Tibial artery (tissue), 4 donors: ENCODE data around the gene RNF157.

Experiments used
- DNase-seq, 2 donors: peaks; one replicate each; pipeline ENCODE4 v3.0.0-alpha.2; 2019
- H3K27ac ChIP-seq, 2 donors: fragments of 200-600 bp; sonication (generic) in 1 of 2; 1 replicate in 1 of 2; 2 replicates in 1 of 2; pipeline ENCODE4 v1.5.1; 2018 to 2019; ENCODE audit warnings: mild to moderate bottlenecking in 1 of 2
- H3K27me3 ChIP-seq, 2 donors: fragments of 200-600 bp; sonication (generic) in 1 of 2; one replicate each; pipeline versions ENCODE4 v1.5.1 to v1.6.0; 2016 to 2019
- H3K36me3 ChIP-seq, 3 donors: fragments of 200-600 bp; sonication (generic) in 2 of 3; one replicate each; pipeline ENCODE4 v1.5.1; 2016 to 2019; ENCODE audit warnings: mild to moderate bottlenecking in 2 of 3
- H3K4me1 ChIP-seq, 4 donors: fragments of 200-600 bp; sonication (generic) in 2 of 4; 1 replicate in 3 of 4; 2 replicates in 1 of 4; pipeline ENCODE4 v1.5.1; 2016 to 2019
- H3K4me3 ChIP-seq, 2 donors: fragments of 200-600 bp; sonication (generic) in 1 of 2; 1 replicate in 1 of 2; 2 replicates in 1 of 2; pipeline ENCODE4 v1.5.1; 2018 to 2019; ENCODE audit warnings: mild to moderate bottlenecking in 2 of 2
- H3K9me3 ChIP-seq, 3 donors: fragments of 200-600 bp; sonication (generic) in 1 of 3; one replicate each; pipeline ENCODE4 v1.5.1; 2016 to 2019
- intact Hi-C: fragments of 100-400 bp; cut with DNase I; formaldehyde crosslinking; loops from one replicate; pipeline ENCODE4 v1.15.0; 2023; ENCODE audit warnings: low total_unique reads
- TF ChIP-seq, protein P1 (sequence below), 2 experiments: fragments of 200-600 bp in 1 of 2; fragments of 450-650 bp in 1 of 2; IDR thresholded peaks; one replicate each; pipeline ENCODE4 v1.5.1; 2017 to 2019; ENCODE audit warnings: antibody characterized with exemption in 2 of 2, mild to moderate bottlenecking in 1 of 2, moderate library complexity in 1 of 2

Gene RNF157

GRCh38 chr17:76239538-76240274 lies 587 bp downstream of the RNF157 start:
- H3K9me3 ChIP-seq: no peaks in the 10 kb centered on the region
- intact Hi-C loops: no loop called here
- no peak overlapping the region for H3K27ac ChIP-seq
- TF ChIP-seq, protein P1, sequence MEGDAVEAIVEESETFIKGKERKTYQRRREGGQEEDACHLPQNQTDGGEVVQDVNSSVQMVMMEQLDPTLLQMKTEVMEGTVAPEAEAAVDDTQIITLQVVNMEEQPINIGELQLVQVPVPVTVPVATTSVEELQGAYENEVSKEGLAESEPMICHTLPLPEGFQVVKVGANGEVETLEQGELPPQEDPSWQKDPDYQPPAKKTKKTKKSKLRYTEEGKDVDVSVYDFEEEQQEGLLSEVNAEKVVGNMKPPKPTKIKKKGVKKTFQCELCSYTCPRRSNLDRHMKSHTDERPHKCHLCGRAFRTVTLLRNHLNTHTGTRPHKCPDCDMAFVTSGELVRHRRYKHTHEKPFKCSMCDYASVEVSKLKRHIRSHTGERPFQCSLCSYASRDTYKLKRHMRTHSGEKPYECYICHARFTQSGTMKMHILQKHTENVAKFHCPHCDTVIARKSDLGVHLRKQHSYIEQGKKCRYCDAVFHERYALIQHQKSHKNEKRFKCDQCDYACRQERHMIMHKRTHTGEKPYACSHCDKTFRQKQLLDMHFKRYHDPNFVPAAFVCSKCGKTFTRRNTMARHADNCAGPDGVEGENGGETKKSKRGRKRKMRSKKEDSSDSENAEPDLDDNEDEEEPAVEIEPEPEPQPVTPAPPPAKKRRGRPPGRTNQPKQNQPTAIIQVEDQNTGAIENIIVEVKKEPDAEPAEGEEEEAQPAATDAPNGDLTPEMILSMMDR (IDR thresholded peaks at IDR 0.05): no peak
- H3K27me3 ChIP-seq: peaks cover 0 to 48% of the 10 kb centered on the region in 2 donors
- peaks cover 0 to 21% (median 19%) of the 10 kb centered on the region in 4 donors for H3K4me1 ChIP-seq
- DNase-seq: no peak
- H3K36me3 ChIP-seq: no peaks in the 10 kb centered on the region
- H3K4me3 ChIP-seq: peak overlapping the region; percentile 49 to 66

GRCh38 chr17:76238847-76239537 lies 1.3 kb downstream of the RNF157 start:
- Histone ChIP-seq H3K4me3 (no peak overlapping the region), H3K4me1 (peaks cover 0 to 21% (median 19%) of the 10 kb centered on the region in 4 donors), H3K27ac (no peak overlapping the region), H3K27me3 (peaks cover 0 to 40% of the 10 kb centered on the region in 2 donors), H3K36me3 (no peaks in the 10 kb centered on the region), H3K9me3 (no peaks in the 10 kb centered on the region)
- TF ChIP-seq, protein P1 (IDR thresholded peaks at IDR 0.05): no peak
- intact Hi-C loops: no loop called here
- DNase-seq: no peak

- H3K4me3 ChIP-seq: no peak overlapping the region
- H3K4me1 ChIP-seq: peaks cover 0 to 21% (median 19%) of the 10 kb centered on the region in 4 donors
- intact Hi-C loops: no loop called here
- TF ChIP-seq, protein P1 (IDR thresholded peaks at IDR 0.05): no peak
- H3K27ac ChIP-seq: no peak overlapping the region
- H3K9me3 ChIP-seq: no peaks in the 10 kb centered on the region
- peaks cover 0 to 29% of the 10 kb centered on the region in 2 donors for H3K27me3 ChIP-seq
- H3K36me3 ChIP-seq: no peaks in the 10 kb centered on the region
- DNase-seq: no peak
Observed at GRCh38 chr17:76237859-76238313, 2.4 kb downstream of the RNF157 start.

DNA sequence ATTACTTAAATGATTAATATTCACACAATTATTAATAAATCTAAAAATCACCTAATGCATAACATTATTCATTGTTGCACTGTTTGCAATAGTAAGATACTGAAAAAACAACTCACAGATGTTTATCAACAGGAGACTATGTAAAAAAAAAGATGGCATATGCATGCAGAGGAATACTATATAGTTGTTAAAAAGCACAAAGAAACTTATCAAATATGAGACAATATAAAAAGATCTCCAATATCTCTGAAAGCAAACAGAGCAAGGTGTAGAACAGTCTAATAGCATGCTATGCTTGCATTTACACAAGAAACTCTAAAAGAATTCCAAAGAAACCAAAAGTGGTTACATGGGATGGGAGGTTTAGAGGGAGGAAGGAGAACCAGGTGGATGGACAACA lies 3.7 kb downstream of the RNF157 start:
- H3K27ac ChIP-seq: no peak overlapping the region
- H3K4me3 ChIP-seq: no peak overlapping the region
- DNase-seq: no peak
- TF ChIP-seq, protein P1 (IDR thresholded peaks at IDR 0.05): no peak
- peaks cover 0 to 17% of the 10 kb centered on the region in 2 donors for H3K27me3 ChIP-seq
- no peaks in the 10 kb centered on the region for H3K9me3 ChIP-seq
- intact Hi-C loops: no loop called here
- no peaks in the 10 kb centered on the region for H3K36me3 ChIP-seq
- H3K4me1 ChIP-seq: peaks cover 0 to 18% (median 17%) of the 10 kb centered on the region in 4 donors

- Histone ChIP-seq H3K9me3 (no peaks in the 10 kb centered on the region), H3K27me3 (peaks cover 0 to 11% of the 10 kb centered on the region in 2 donors), H3K27ac (no peak overlapping the region), H3K4me3 (no peak overlapping the region), H3K4me1 (peaks cover 0 to 11% (median 10%) of the 10 kb centered on the region in 4 donors), H3K36me3 (no peaks in the 10 kb centered on the region)
- intact Hi-C loops: no loop called here
- TF ChIP-seq, protein P1 (IDR thresholded peaks at IDR 0.05): no peak
- DNase-seq: no peak
Observed at GRCh38 chr17:76235883-76236282, 4.4 kb downstream of the RNF157 start.
